ENCODE data around the gene LANCL2. TPM values are rescaled to one million over a fixed set of nuclear protein-coding genes. Genes with fewer than 3 reads are reported as not detected.
"Not testable (repeated sequence)": the region's sequence is repeated elsewhere in the genome, so short reads cannot be mapped to it uniquely, and the experiment has no call there.

Gene LANCL2
- total RNA-seq, 1 experiment from 2014 or later: 10.0 TPM

GRCh38 chr7:55472406-55472805 is 107.3 kb downstream of the LANCL2 start:
- CTCF ChIA-PET; H3K27ac ChIP-seq (ENCODE audit: low read depth, low read length); H3K4me2 ChIP-seq (ENCODE audit: low read length); POLR2A ChIA-PET; H4K20me1 ChIP-seq (ENCODE audit: insufficient read depth); H3K4me3 ChIP-seq (replicated peaks in 1 of 2; ENCODE audit: low read depth in 1 of 2, low read length in 2 of 2); H3K9ac ChIP-seq (ENCODE audit: low read length); H3K36me3 ChIP-seq (ENCODE audit: control insufficient read depth in 1 of 2, insufficient read depth in 2 of 2, low read length in 2 of 2); H3K79me2 ChIP-seq (ENCODE audit: insufficient read depth, low read length); ATAC-seq; RAD21 ChIA-PET (ENCODE audit: low non-redundant PET in 1 of 2, low total read pairs in 2 of 2, uncharacterized antibody in 2 of 2, unreplicated experiment in 2 of 2); BruUV-seq (replicated peaks); H3K9me3 ChIP-seq (ENCODE audit: control insufficient read depth in 1 of 2, insufficient read depth in 1 of 2, low read depth in 1 of 2, low read length in 2 of 2); DNase-seq (ENCODE audit: low read depth, low spot score); intact Hi-C loops (cut with micrococcal nuclease); H3K4me1 ChIP-seq (ENCODE audit: control insufficient read depth in 1 of 2, insufficient read depth in 2 of 2, low read length in 2 of 2); H2AFZ ChIP-seq (ENCODE audit: low read depth, low read length, poor library complexity, severe bottlenecking); H3K9me2 ChIP-seq (ENCODE audit: insufficient read depth); H3K27me3 ChIP-seq (ENCODE audit: insufficient read depth, low read length): not testable (repeated sequence)

- no peaks in the 10 kb centered on the region for H4K20me1 ChIP-seq (ENCODE audit: insufficient read depth)
- no peak overlapping the region for H3K27ac ChIP-seq (ENCODE audit: low read depth, low read length)
- intact Hi-C loops (cut with micrococcal nuclease): no loop called here
- no peaks in the 10 kb centered on the region for H3K79me2 ChIP-seq (ENCODE audit: insufficient read depth, low read length)
- POLR2A ChIA-PET: no interaction called here
- no peaks in the 10 kb centered on the region for H3K27me3 ChIP-seq (ENCODE audit: insufficient read depth, low read length)
- no peak overlapping the region for H3K4me3 ChIP-seq (replicated peaks in 1 of 2; ENCODE audit: low read depth in 1 of 2, low read length in 2 of 2)
- TF ChIP-seq POLR2A (IDR thresholded peaks at IDR 0.05; ENCODE audit: borderline replicate concordance, extremely low read depth, insufficient read depth, insufficient read length) (no peak), EZH2phosphoT487 (IDR thresholded peaks at IDR 0.05; ENCODE audit: borderline replicate concordance) (no peak), YY1 (IDR thresholded peaks at IDR 0.05; ENCODE audit: extremely low read depth, insufficient replicate concordance, low read depth, low read length) (no peak), ATF3 (IDR thresholded peaks at IDR 0.05) (no peak), RAD21 (IDR thresholded peaks at IDR 0.05; ENCODE audit: low read depth) (no peak), TCF7L2 (IDR thresholded peaks at IDR 0.05; ENCODE audit: borderline replicate concordance, extremely low read depth, insufficient read depth, insufficient read length) (no peak), ZNF274 (IDR thresholded peaks at IDR 0.05; ENCODE audit: low read depth, low read length) (no peak), JUND (IDR thresholded peaks at IDR 0.05) (no peak)
- TF ChIP-seq, protein P1, sequence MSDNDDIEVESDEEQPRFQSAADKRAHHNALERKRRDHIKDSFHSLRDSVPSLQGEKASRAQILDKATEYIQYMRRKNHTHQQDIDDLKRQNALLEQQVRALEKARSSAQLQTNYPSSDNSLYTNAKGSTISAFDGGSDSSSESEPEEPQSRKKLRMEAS (IDR thresholded peaks at IDR 0.05): no peak
- DNase-seq (ENCODE audit: low read depth, low spot score) (no peak), ATAC-seq (no peak)
- no peak overlapping the region for H3K4me2 ChIP-seq (ENCODE audit: low read length)
- BruUV-seq (replicated peaks): no TSS peak
- no peak overlapping the region for H3K9ac ChIP-seq (ENCODE audit: low read length)
- no peaks in the 10 kb centered on the region for H3K9me2 ChIP-seq (ENCODE audit: insufficient read depth)
- H3K4me1 ChIP-seq (ENCODE audit: control insufficient read depth in 1 of 2, insufficient read depth in 2 of 2, low read length in 2 of 2): no peaks in the 10 kb centered on the region
- RAD21 ChIA-PET (ENCODE audit: low non-redundant PET in 1 of 2, low total read pairs in 2 of 2, uncharacterized antibody in 2 of 2, unreplicated experiment in 2 of 2): no interaction called here
- CTCF ChIA-PET: no interaction called here
- H2AFZ ChIP-seq (ENCODE audit: low read depth, low read length, poor library complexity, severe bottlenecking): no peak overlapping the region
- H3K9me3 ChIP-seq (ENCODE audit: control insufficient read depth in 1 of 2, insufficient read depth in 1 of 2, low read depth in 1 of 2, low read length in 2 of 2): no peaks in the 10 kb centered on the region
- H3K36me3 ChIP-seq (ENCODE audit: control insufficient read depth in 1 of 2, insufficient read depth in 2 of 2, low read length in 2 of 2): no peaks in the 10 kb centered on the region
These were observed 108.0 kb downstream of the LANCL2 start for GRCh38 chr7:55472928-55473725.

Measured in HCT116 (cell line).